ENCODE measurements around the gene ALKBH5. TPM values are rescaled to one million over a fixed set of nuclear protein-coding genes. Genes with fewer than 3 reads are reported as not detected.

The ALKBH5 gene
- total and polyA plus RNA-seq, 9 of the 15 experiments (the other 6 are each of a cell fraction or from before 2014, with no cell fraction given), result 11.4 to 70.0 (median 47.4) TPM

GRCh38 chr17:18258356-18259038 lies 74.9 kb downstream of the ALKBH5 start, which contains the start of gene FLII (continued):
- TF ChIP-seq HNRNPLL (IDR thresholded peaks at IDR 0.05; ENCODE audit: low read depth, low read length, poor library complexity, severe bottlenecking) (peak; percentile 66), MAFG (tag; conservative IDR thresholded peaks at IDR 0.05) (no peak), ETS1 (conservative IDR thresholded peaks at IDR 0.05; ENCODE audit: control insufficient read depth, low read depth, low read length) (no peak), ZNF561 (CRISPR knock-in tag; conservative IDR thresholded peaks at IDR 0.05) (no peak), EP300 (IDR thresholded peaks at IDR 0.05; ENCODE audit: low read length) (no peak), BRF2 (IDR thresholded peaks at IDR 0.05; ENCODE audit: borderline replicate concordance, insufficient read depth, insufficient read length) (no peak), MAFK (IDR thresholded peaks at IDR 0.05; ENCODE audit: low read length) (no peak), THRA (IDR thresholded peaks at IDR 0.05) (no peak), ATF6 (CRISPR knock-in tag; IDR thresholded peaks at IDR 0.05) (no peak), PYGO2 (tag; IDR thresholded peaks at IDR 0.05) (no peak), STAT5B (CRISPR knock-in tag; IDR thresholded peaks at IDR 0.05) (no peak), CBX1 (IDR thresholded peaks at IDR 0.05; ENCODE audit: low read depth) (peak; percentile 40; the same call in 1 of the 2 replicates), ZBTB11 (CRISPR knock-in tag; IDR thresholded peaks at IDR 0.05) (0 out of 6 replicates have a peak, but pooled peaks of 1 of the 3 experiments have one; percentile 17), CC2D1A (IDR thresholded peaks at IDR 0.05) (no peak), ARID1B (IDR thresholded peaks at IDR 0.05) (no peak), ZBTB9 (CRISPR knock-in tag; IDR thresholded peaks at IDR 0.05) (no peak)
